Osteocyte (in vitro differentiated cells): ENCODE data around the gene BRAF. TPM values are rescaled to one million over a fixed set of nuclear protein-coding genes. Genes with fewer than 3 reads are reported as not detected.
"Not testable (repeated sequence)": the region's sequence is repeated elsewhere in the genome, so short reads cannot be mapped to it uniquely, and the experiment has no call there.

Experiments used
- DNase-seq: peaks from one replicate; pipeline ENCODE4 v3.0.0; 2021; ENCODE audit warnings: mixed read lengths; ENCODE audit not compliant: unreplicated experiment; ENCODE audit errors: extremely low spot score
- H3K27ac Mint-ChIP-seq: one replicate; pipeline ENCODE4 v1.8.0; 2021; ENCODE audit warnings: mild to moderate bottlenecking, mixed read lengths; ENCODE audit not compliant: unreplicated experiment
- H3K27me3 Mint-ChIP-seq: one replicate; pipeline ENCODE4 v1.8.0; 2021; ENCODE audit warnings: mixed read lengths; ENCODE audit not compliant: unreplicated experiment
- H3K36me3 Mint-ChIP-seq: one replicate; pipeline ENCODE4 v1.8.0; 2021; ENCODE audit warnings: mixed read lengths; ENCODE audit not compliant: unreplicated experiment
- H3K4me1 Mint-ChIP-seq: one replicate; pipeline ENCODE4 v1.8.0; 2021; ENCODE audit warnings: mixed read lengths; ENCODE audit not compliant: unreplicated experiment
- H3K4me3 Mint-ChIP-seq: one replicate; pipeline ENCODE4 v1.8.0; 2021; ENCODE audit warnings: mild to moderate bottlenecking, moderate library complexity, mixed read lengths; ENCODE audit not compliant: unreplicated experiment
- H3K9me3 Mint-ChIP-seq: one replicate; pipeline ENCODE4 v1.8.0; 2021; ENCODE audit warnings: mixed read lengths; ENCODE audit not compliant: unreplicated experiment
- CTCF ChIP-seq: fragments of 200-600 bp; sonication (generic); IDR thresholded peaks from 2 replicates; pipeline ENCODE4 v1.5.0; 2021; ENCODE audit warnings: antibody characterized with exemption, mild to moderate bottlenecking, moderate library complexity
- total RNA-seq: library from RNA; stranded (reverse); gene quantifications from 2 replicates; pipeline ENCODE4 v1.2.1, GENCODE V29; 2021

BRAF gene
- total RNA-seq, 1 donor from 2014 or later = 25.8 TPM

- DNase-seq = no peak
- Mint-ChIP-seq H3K9me3 (peaks cover 5% of the 10 kb centered on the region), H3K36me3 (peaks cover 29% of the 10 kb centered on the region), H3K4me3 (no peak overlapping the region), H3K4me1 (no peaks in the 10 kb centered on the region), H3K27ac (no peak overlapping the region), H3K27me3 (no peaks in the 10 kb centered on the region)
- TF ChIP-seq CTCF = no peak
Measured at GRCh38 chr7:140714331-140715040, 210.2 kb downstream of the BRAF start.

DNA sequence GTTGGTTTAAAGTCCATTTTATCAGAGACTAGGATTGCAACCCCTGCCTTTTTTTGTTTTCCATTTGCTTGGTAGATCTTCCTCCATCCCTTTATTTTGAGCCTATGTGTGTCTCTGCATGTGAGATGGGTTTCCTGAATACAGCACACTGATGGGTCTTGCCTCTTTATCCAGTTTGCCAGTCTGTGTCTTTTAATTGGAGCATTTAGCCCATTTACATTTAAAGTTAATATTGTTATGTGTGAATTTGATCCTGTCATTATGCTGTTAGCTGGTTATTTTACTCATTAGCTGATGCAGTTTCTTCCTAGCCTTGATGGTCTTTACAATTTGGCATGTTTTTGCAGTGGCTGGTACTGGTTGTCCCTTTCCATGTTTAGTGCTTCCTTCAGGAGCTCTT is 212.3 kb downstream of the BRAF start:
- peaks cover 32% of the 10 kb centered on the region for H3K36me3 Mint-ChIP-seq
- not testable (repeated sequence) for H3K27me3 Mint-ChIP-seq, DNase-seq, H3K4me1 Mint-ChIP-seq, H3K4me3 Mint-ChIP-seq, H3K9me3 Mint-ChIP-seq, H3K27ac Mint-ChIP-seq

- not testable (repeated sequence) for H3K4me1 Mint-ChIP-seq, H3K27ac Mint-ChIP-seq, H3K9me3 Mint-ChIP-seq, H3K4me3 Mint-ChIP-seq, H3K27me3 Mint-ChIP-seq, DNase-seq
- peaks cover 42% of the 10 kb centered on the region for H3K36me3 Mint-ChIP-seq
Measured at GRCh38 chr7:140708764-140709163, 216.0 kb downstream of the BRAF start.

DNA sequence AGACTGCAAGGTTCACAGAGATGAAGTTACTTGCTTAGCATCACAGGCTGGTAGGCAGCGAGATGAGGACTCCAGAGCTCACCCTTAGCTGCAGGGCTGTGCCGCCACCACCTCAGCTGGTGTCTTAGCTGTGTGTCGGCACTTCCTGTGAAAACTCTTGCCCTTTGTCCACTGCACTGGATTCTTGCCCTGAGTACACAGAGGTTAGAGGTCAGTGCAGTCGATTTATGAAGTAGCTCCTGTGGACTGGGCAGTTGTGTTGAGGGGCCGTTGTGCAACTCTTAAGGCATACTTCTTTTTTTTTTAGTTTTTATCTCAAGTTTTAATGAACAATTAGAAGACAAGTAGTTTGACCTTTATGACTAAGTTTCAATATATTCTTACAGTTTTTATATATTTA is 217.6 kb downstream of the BRAF start:
- no peak for DNase-seq
- Mint-ChIP-seq H3K9me3 (peaks cover 5% of the 10 kb centered on the region), H3K4me1 (no peaks in the 10 kb centered on the region)

DNA sequence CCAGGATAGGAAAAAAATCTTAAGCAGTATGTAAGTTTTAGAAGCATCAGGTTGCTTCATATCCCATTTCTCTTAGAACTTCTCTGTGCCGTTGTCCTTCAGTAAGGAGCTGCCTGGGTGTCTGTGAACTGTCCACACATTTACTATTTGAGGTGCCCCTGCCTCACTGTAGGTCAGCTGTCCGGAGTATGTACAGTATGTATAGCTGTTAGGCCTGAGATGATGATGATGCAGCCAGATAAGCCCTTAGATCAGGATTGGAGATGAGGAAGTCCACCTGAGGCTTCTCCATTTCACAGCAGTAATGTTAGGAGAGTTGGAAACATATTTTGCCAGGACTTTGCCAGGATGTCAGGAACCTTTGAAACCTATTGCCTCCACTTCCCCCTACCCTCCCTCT is 220.5 kb downstream of the BRAF start:
- no peak overlapping the region for H3K27ac Mint-ChIP-seq
- TF ChIP-seq CTCF = no peak
- peak; percentile 21 for DNase-seq
- no peak overlapping the region for H3K4me3 Mint-ChIP-seq
- H3K9me3 Mint-ChIP-seq = no peaks in the 10 kb centered on the region
- H3K36me3 Mint-ChIP-seq = peaks cover 33% of the 10 kb centered on the region
- peaks cover 3% of the 10 kb centered on the region for H3K4me1 Mint-ChIP-seq
- no peaks in the 10 kb centered on the region for H3K27me3 Mint-ChIP-seq

More for the DNA sequence above, 217.6 kb downstream of the BRAF start:
- Mint-ChIP-seq H3K27ac (no peak overlapping the region), H3K4me3 (no peak overlapping the region), H3K27me3 (no peaks in the 10 kb centered on the region), H3K36me3 (peaks cover 39% of the 10 kb centered on the region)
- no peak for TF ChIP-seq CTCF

DNA sequence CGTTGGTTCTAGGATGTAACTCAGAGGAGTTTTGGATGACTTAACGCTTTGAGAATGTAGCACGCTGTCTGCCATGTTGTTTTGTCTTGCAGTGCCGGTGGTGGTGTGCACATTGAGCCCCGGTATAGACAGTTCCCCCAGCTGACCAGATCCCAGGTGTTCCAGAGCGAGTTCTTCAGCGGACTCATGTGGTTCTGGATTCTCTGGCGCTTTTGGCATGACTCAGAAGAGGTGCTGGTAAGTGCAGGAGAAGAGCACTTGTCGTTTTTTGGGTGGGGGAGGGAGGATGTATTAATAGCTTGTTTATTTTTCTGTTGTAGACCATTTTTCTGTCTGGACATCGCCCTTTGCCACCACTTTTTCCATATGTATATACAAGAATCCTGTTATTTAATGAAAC is 222.0 kb downstream of the BRAF start:
- no peak for DNase-seq
- no peak overlapping the region for H3K4me3 Mint-ChIP-seq
- TF ChIP-seq CTCF = no peak
- H3K36me3 Mint-ChIP-seq = peaks cover 29% of the 10 kb centered on the region
- no peak overlapping the region for H3K27ac Mint-ChIP-seq
- H3K4me1 Mint-ChIP-seq = peaks cover 13% of the 10 kb centered on the region
- H3K27me3 Mint-ChIP-seq = no peaks in the 10 kb centered on the region
- H3K9me3 Mint-ChIP-seq = no peaks in the 10 kb centered on the region
